ENCODE measurements around the gene LDHD.

The LDHD gene

GRCh38 chr16:75114179-75114945 lies 2.2 kb downstream of the LDHD start:
- Histone ChIP-seq H3K4me1 (ENCODE audit: low read length) (no peaks in the 10 kb centered on the region), H3F3A (ENCODE audit: insufficient read depth, low read length) (no peaks in the 10 kb centered on the region), H3K9me2 (replicated peaks; ENCODE audit: insufficient read depth, low read length) (no peaks in the 10 kb centered on the region), H2AFZ (ENCODE audit: low read length) (no peak overlapping the region), H3K27ac (ENCODE audit: low read length) (no peak overlapping the region), H3K4me2 (ENCODE audit: low read depth, low read length) (no peak overlapping the region), H3K9ac (ENCODE audit: low read length) (no peak overlapping the region), H3K27me3 (replicated peaks; ENCODE audit: insufficient read depth, low read length) (no peaks in the 10 kb centered on the region), H3K4me3 (ENCODE audit: low read length) (no peak overlapping the region), H3K36me3 (replicated peaks; ENCODE audit: insufficient read depth, low read length) (no peaks in the 10 kb centered on the region), H4K20me1 (ENCODE audit: insufficient read depth, low read length) (no peaks in the 10 kb centered on the region), H3K9me3 (replicated peaks; ENCODE audit: insufficient read depth, low read length) (no peaks in the 10 kb centered on the region), H3K79me2 (ENCODE audit: low read length) (no peaks in the 10 kb centered on the region)
- DNase-seq = no peak
- TF ChIP-seq EZH2 (optimal IDR thresholded peaks at IDR 0.05; ENCODE audit: low read depth, low read length) (no peak), EZH2phosphoT487 (IDR thresholded peaks at IDR 0.05; ENCODE audit: low read length) (no peak), CTCF (IDR thresholded peaks at IDR 0.05; ENCODE audit: low read length) (no peak)

GRCh38 chr16:75113541-75114121 lies 2.9 kb downstream of the LDHD start:
- Histone ChIP-seq H3K36me3 (replicated peaks; ENCODE audit: insufficient read depth, low read length) (no peaks in the 10 kb centered on the region), H3K9ac (ENCODE audit: low read length) (no peak overlapping the region), H3K79me2 (ENCODE audit: low read length) (no peaks in the 10 kb centered on the region), H3K9me3 (replicated peaks; ENCODE audit: insufficient read depth, low read length) (no peaks in the 10 kb centered on the region), H4K20me1 (ENCODE audit: insufficient read depth, low read length) (no peaks in the 10 kb centered on the region), H3F3A (ENCODE audit: insufficient read depth, low read length) (no peaks in the 10 kb centered on the region), H3K4me1 (ENCODE audit: low read length) (no peaks in the 10 kb centered on the region), H3K4me2 (ENCODE audit: low read depth, low read length) (no peak overlapping the region), H2AFZ (ENCODE audit: low read length) (no peak overlapping the region), H3K27me3 (replicated peaks; ENCODE audit: insufficient read depth, low read length) (no peaks in the 10 kb centered on the region), H3K4me3 (ENCODE audit: low read length) (no peak overlapping the region), H3K9me2 (replicated peaks; ENCODE audit: insufficient read depth, low read length) (no peaks in the 10 kb centered on the region), H3K27ac (ENCODE audit: low read length) (no peak overlapping the region)
- TF ChIP-seq CTCF (IDR thresholded peaks at IDR 0.05; ENCODE audit: low read length) = no peak
- no peak for TF ChIP-seq EZH2 (optimal IDR thresholded peaks at IDR 0.05; ENCODE audit: low read depth, low read length)
- TF ChIP-seq EZH2phosphoT487 (IDR thresholded peaks at IDR 0.05; ENCODE audit: low read length) = no peak
- no peak for DNase-seq

GRCh38 chr16:75112734-75113491 lies 3.7 kb downstream of the LDHD start:
- no peak overlapping the region for H3K4me2 ChIP-seq (ENCODE audit: low read depth, low read length)

More at GRCh38 chr16:75112734-75113491, 3.7 kb downstream of the LDHD start:
- no peaks in the 10 kb centered on the region for H3K4me1 ChIP-seq (ENCODE audit: low read length)
- H3K36me3 ChIP-seq (replicated peaks; ENCODE audit: insufficient read depth, low read length) = no peaks in the 10 kb centered on the region
- no peak for DNase-seq
- H3K27ac ChIP-seq (ENCODE audit: low read length) = no peak overlapping the region
- H4K20me1 ChIP-seq (ENCODE audit: insufficient read depth, low read length) = no peaks in the 10 kb centered on the region
- H3K4me3 ChIP-seq (ENCODE audit: low read length) = no peak overlapping the region
- no peak overlapping the region for H3K9ac ChIP-seq (ENCODE audit: low read length)
- TF ChIP-seq EZH2phosphoT487 (IDR thresholded peaks at IDR 0.05; ENCODE audit: low read length) = no peak
- no peak for TF ChIP-seq EZH2 (optimal IDR thresholded peaks at IDR 0.05; ENCODE audit: low read depth, low read length)
- no peak for TF ChIP-seq CTCF (IDR thresholded peaks at IDR 0.05; ENCODE audit: low read length)
- no peaks in the 10 kb centered on the region for H3K27me3 ChIP-seq (replicated peaks; ENCODE audit: insufficient read depth, low read length)
- H3K9me2 ChIP-seq (replicated peaks; ENCODE audit: insufficient read depth, low read length) = no peaks in the 10 kb centered on the region
- H3K9me3 ChIP-seq (replicated peaks; ENCODE audit: insufficient read depth, low read length) = no peaks in the 10 kb centered on the region
- H3F3A ChIP-seq (ENCODE audit: insufficient read depth, low read length) = no peaks in the 10 kb centered on the region
- H3K79me2 ChIP-seq (ENCODE audit: low read length) = no peaks in the 10 kb centered on the region
- H2AFZ ChIP-seq (ENCODE audit: low read length) = no peak overlapping the region

Measured in MM.1S (cell line).